GM10266 (cell line): ENCODE results near the gene FOXN3.
"Not testable (repeated sequence)": the region's sequence is repeated elsewhere in the genome, so short reads cannot be mapped to it uniquely, and the experiment has no call there.

ENCODE experiments used
- DNase-seq: peaks from one replicate; pipeline ENCODE4 v3.0.0; 2012; ENCODE audit errors: extremely low spot score
- CTCF ChIP-seq: IDR thresholded peaks from 2 replicates; pipeline ENCODE4 v1.5.1; 2012; ENCODE audit warnings: mild to moderate bottlenecking, low read depth; ENCODE audit not compliant: control insufficient read depth, insufficient read depth; ENCODE audit errors: missing control alignments

Gene FOXN3

GRCh38 chr14:89202413-89203190 is 214.4 kb downstream of the FOXN3 start:
- no peak for TF ChIP-seq CTCF
- DNase-seq, result no peak

GRCh38 chr14:89201645-89202044 is 215.4 kb downstream of the FOXN3 start:
- DNase-seq, result no peak
- TF ChIP-seq CTCF, result no peak

GRCh38 chr14:89199357-89199756 is 217.7 kb downstream of the FOXN3 start:
- not testable (repeated sequence) for DNase-seq

GRCh38 chr14:89198544-89199329 is 218.3 kb downstream of the FOXN3 start:
- DNase-seq, result no peak
- no peak for TF ChIP-seq CTCF

GRCh38 chr14:89197623-89198022 is 219.4 kb downstream of the FOXN3 start:
- no peak for TF ChIP-seq CTCF
- no peak for DNase-seq

- DNase-seq, result no peak
- TF ChIP-seq CTCF, result no peak
Measured at GRCh38 chr14:89196545-89196944, 220.5 kb downstream of the FOXN3 start.

- DNase-seq, result no peak
- TF ChIP-seq CTCF, result no peak
Measured at GRCh38 chr14:89194376-89194775, 222.7 kb downstream of the FOXN3 start.
